ENCODE measurements around the gene FAU.

GRCh38 chr11:65135633-65136145 lies 13.8 kb upstream of the FAU start:
- TF ChIP-seq REPIN1 (tag by site-specific recombination; IDR thresholded peaks at IDR 0.05; ENCODE audit: low read depth) (no peak), CTCF (tag by site-specific recombination; IDR thresholded peaks at IDR 0.05) (no peak), TRIM28 (IDR thresholded peaks at IDR 0.05; ENCODE audit: borderline replicate concordance, low read length) (no peak), ZBTB21 (tag by site-specific recombination; IDR thresholded peaks at IDR 0.05) (no peak), ZNF768 (tag by site-specific recombination; IDR thresholded peaks at IDR 0.05) (no peak), ZBTB7A (tag by site-specific recombination; IDR thresholded peaks at IDR 0.05; ENCODE audit: low read depth) (no peak), AEBP2 (tag by site-specific recombination; IDR thresholded peaks at IDR 0.05; ENCODE audit: borderline replicate concordance) (no peak)
- TF ChIP-seq, protein P1, sequence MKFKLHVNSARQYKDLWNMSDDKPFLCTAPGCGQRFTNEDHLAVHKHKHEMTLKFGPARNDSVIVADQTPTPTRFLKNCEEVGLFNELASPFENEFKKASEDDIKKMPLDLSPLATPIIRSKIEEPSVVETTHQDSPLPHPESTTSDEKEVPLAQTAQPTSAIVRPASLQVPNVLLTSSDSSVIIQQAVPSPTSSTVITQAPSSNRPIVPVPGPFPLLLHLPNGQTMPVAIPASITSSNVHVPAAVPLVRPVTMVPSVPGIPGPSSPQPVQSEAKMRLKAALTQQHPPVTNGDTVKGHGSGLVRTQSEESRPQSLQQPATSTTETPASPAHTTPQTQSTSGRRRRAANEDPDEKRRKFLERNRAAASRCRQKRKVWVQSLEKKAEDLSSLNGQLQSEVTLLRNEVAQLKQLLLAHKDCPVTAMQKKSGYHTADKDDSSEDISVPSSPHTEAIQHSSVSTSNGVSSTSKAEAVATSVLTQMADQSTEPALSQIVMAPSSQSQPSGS (tag by site-specific recombination; IDR thresholded peaks at IDR 0.05; ENCODE audit: low read depth): no peak
- TF ChIP-seq, protein P2, sequence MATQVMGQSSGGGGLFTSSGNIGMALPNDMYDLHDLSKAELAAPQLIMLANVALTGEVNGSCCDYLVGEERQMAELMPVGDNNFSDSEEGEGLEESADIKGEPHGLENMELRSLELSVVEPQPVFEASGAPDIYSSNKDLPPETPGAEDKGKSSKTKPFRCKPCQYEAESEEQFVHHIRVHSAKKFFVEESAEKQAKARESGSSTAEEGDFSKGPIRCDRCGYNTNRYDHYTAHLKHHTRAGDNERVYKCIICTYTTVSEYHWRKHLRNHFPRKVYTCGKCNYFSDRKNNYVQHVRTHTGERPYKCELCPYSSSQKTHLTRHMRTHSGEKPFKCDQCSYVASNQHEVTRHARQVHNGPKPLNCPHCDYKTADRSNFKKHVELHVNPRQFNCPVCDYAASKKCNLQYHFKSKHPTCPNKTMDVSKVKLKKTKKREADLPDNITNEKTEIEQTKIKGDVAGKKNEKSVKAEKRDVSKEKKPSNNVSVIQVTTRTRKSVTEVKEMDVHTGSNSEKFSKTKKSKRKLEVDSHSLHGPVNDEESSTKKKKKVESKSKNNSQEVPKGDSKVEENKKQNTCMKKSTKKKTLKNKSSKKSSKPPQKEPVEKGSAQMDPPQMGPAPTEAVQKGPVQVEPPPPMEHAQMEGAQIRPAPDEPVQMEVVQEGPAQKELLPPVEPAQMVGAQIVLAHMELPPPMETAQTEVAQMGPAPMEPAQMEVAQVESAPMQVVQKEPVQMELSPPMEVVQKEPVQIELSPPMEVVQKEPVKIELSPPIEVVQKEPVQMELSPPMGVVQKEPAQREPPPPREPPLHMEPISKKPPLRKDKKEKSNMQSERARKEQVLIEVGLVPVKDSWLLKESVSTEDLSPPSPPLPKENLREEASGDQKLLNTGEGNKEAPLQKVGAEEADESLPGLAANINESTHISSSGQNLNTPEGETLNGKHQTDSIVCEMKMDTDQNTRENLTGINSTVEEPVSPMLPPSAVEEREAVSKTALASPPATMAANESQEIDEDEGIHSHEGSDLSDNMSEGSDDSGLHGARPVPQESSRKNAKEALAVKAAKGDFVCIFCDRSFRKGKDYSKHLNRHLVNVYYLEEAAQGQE (tag by site-specific recombination; IDR thresholded peaks at IDR 0.05): no peak

Measured in HEK293 (cell line).